ENCODE results near the gene CDCP2.

CDCP2 gene

GRCh38 chr1:54157401-54157800, 4.6 kb upstream of the CDCP2 start:
- no peaks in the 10 kb centered on the region for H3K9me3 ChIP-seq (ENCODE audit: low read length)
- no peaks in the 10 kb centered on the region for H3K36me3 ChIP-seq (ENCODE audit: insufficient read depth, low read length)
- TF ChIP-seq CTCF (IDR thresholded peaks at IDR 0.05; ENCODE audit: low read length) (no peak), EZH2 (IDR thresholded peaks at IDR 0.05; ENCODE audit: borderline replicate concordance, low read length) (no peak)
- H3K4me2 ChIP-seq (ENCODE audit: low read length), result no peak overlapping the region
- H3K4me3 ChIP-seq (ENCODE audit: low read depth, low read length, poor library complexity, severe bottlenecking), result no peak overlapping the region
- no peaks in the 10 kb centered on the region for H3F3A ChIP-seq (ENCODE audit: insufficient read depth, low read length)
- no peak overlapping the region for H3K9ac ChIP-seq (ENCODE audit: low read length)
- H3K9me2 ChIP-seq (ENCODE audit: low read depth, low read length), result no peaks in the 10 kb centered on the region
- no peaks in the 10 kb centered on the region; the same call in 1 of the 2 replicates for H3K27me3 ChIP-seq (ENCODE audit: insufficient read depth, low read length)
- no peaks in the 10 kb centered on the region for H3K4me1 ChIP-seq (ENCODE audit: insufficient read depth, low read length, severe bottlenecking)
- H3K27ac ChIP-seq (ENCODE audit: low read depth, low read length, poor library complexity, severe bottlenecking), result no peak overlapping the region
- H4K20me1 ChIP-seq (ENCODE audit: insufficient read depth, low read length), result no peaks in the 10 kb centered on the region
- no peaks in the 10 kb centered on the region for H3K79me2 ChIP-seq (ENCODE audit: insufficient read depth, low read length)
- no peak overlapping the region for H2AFZ ChIP-seq (ENCODE audit: low read length)

GRCh38 chr1:54156986-54157385, 4.2 kb upstream of the CDCP2 start:
- Histone ChIP-seq H3K9me3 (ENCODE audit: low read length) (no peaks in the 10 kb centered on the region), H3K9me2 (ENCODE audit: low read depth, low read length) (no peaks in the 10 kb centered on the region), H3K4me3 (ENCODE audit: low read depth, low read length, poor library complexity, severe bottlenecking) (no peak overlapping the region), H3K9ac (ENCODE audit: low read length) (no peak overlapping the region), H3F3A (ENCODE audit: insufficient read depth, low read length) (no peaks in the 10 kb centered on the region), H4K20me1 (ENCODE audit: insufficient read depth, low read length) (no peaks in the 10 kb centered on the region), H3K4me2 (ENCODE audit: low read length) (no peak overlapping the region), H3K79me2 (ENCODE audit: insufficient read depth, low read length) (no peaks in the 10 kb centered on the region), H3K27ac (ENCODE audit: low read depth, low read length, poor library complexity, severe bottlenecking) (no peak overlapping the region), H3K36me3 (ENCODE audit: insufficient read depth, low read length) (no peaks in the 10 kb centered on the region), H3K4me1 (ENCODE audit: insufficient read depth, low read length, severe bottlenecking) (no peaks in the 10 kb centered on the region), H2AFZ (ENCODE audit: low read length) (no peak overlapping the region), H3K27me3 (ENCODE audit: insufficient read depth, low read length) (no peaks in the 10 kb centered on the region; the same call in 1 of the 2 replicates)
- TF ChIP-seq CTCF (IDR thresholded peaks at IDR 0.05; ENCODE audit: low read length) (no peak), EZH2 (IDR thresholded peaks at IDR 0.05; ENCODE audit: borderline replicate concordance, low read length) (no peak)

- no peaks in the 10 kb centered on the region; the same call in 1 of the 2 replicates for H3K27me3 ChIP-seq (ENCODE audit: insufficient read depth, low read length)
- no peak overlapping the region for H3K4me3 ChIP-seq (ENCODE audit: low read depth, low read length, poor library complexity, severe bottlenecking)
- no peak overlapping the region for H3K27ac ChIP-seq (ENCODE audit: low read depth, low read length, poor library complexity, severe bottlenecking)
- H3K4me2 ChIP-seq (ENCODE audit: low read length), result no peak overlapping the region
- no peak for TF ChIP-seq EZH2 (IDR thresholded peaks at IDR 0.05; ENCODE audit: borderline replicate concordance, low read length)
- TF ChIP-seq CTCF (IDR thresholded peaks at IDR 0.05; ENCODE audit: low read length), result no peak
- no peaks in the 10 kb centered on the region for H3K36me3 ChIP-seq (ENCODE audit: insufficient read depth, low read length)
- H3K4me1 ChIP-seq (ENCODE audit: insufficient read depth, low read length, severe bottlenecking), result no peaks in the 10 kb centered on the region
- H4K20me1 ChIP-seq (ENCODE audit: insufficient read depth, low read length), result no peaks in the 10 kb centered on the region
- no peaks in the 10 kb centered on the region for H3K9me3 ChIP-seq (ENCODE audit: low read length)
- H3K9me2 ChIP-seq (ENCODE audit: low read depth, low read length), result no peaks in the 10 kb centered on the region
- no peak overlapping the region for H3K9ac ChIP-seq (ENCODE audit: low read length)
- H3F3A ChIP-seq (ENCODE audit: insufficient read depth, low read length), result no peaks in the 10 kb centered on the region
- no peak overlapping the region for H2AFZ ChIP-seq (ENCODE audit: low read length)
- no peaks in the 10 kb centered on the region for H3K79me2 ChIP-seq (ENCODE audit: insufficient read depth, low read length)
Measured at GRCh38 chr1:54156201-54156600, 3.4 kb upstream of the CDCP2 start.
